Measurements from ENCODE around the gene CISD3. TPM values are rescaled to one million over a fixed set of nuclear protein-coding genes. Genes with fewer than 3 reads are reported as not detected.

Gene CISD3
- total and polyA plus RNA-seq, 8 donors, result 27.5 to 44.3 (median 30.9) TPM

- peak; percentile 40 to 66 (median 59) for ATAC-seq
- peak; percentile 35 to 82 (median 71) for DNase-seq
- Histone ChIP-seq H3K36me3 (peaks cover 0 to 13% (median 0%) of the 10 kb centered on the region in 3 donors), H3K4me1 (peaks cover 33 to 48% (median 35%) of the 10 kb centered on the region in 3 donors), H3K27ac (peak overlapping the region; percentile 86 to 91 (median 91)), H3K9me3 (no peaks in the 10 kb centered on the region), H3K27me3 (no peaks in the 10 kb centered on the region), H3K4me3 (no peak overlapping the region)
- no peak for TF ChIP-seq CTCF (IDR thresholded peaks at IDR 0.05)
- 33 to 40% methylated on average over 20 to 22 of the region's 22 CpGs for WGBS, 2 donors
- intact Hi-C loops (cut with DNase I), result no loop called here
- no peak for FAIRE-seq
These were observed 12.5 kb downstream of the CISD3 start for GRCh38 chr17:38742411-38743308.

GRCh38 chr17:38743556-38744171 lies 13.5 kb downstream of the CISD3 start:
- DNase-seq, result peak in 4 of 6 donors; percentile 56 to 74 (median 57)
- intact Hi-C loops (cut with DNase I), result no loop called here
- no peak for FAIRE-seq
- ATAC-seq, result peak in 3 of 4 donors; percentile 7 to 33 (median 24)
- peaks cover 33 to 48% (median 35%) of the 10 kb centered on the region in 3 donors for H3K4me1 ChIP-seq
- WGBS, 2 donors, result 36 to 39% methylated on average over 4 of the region's 4 CpGs
- H3K4me3 ChIP-seq, result no peak overlapping the region
- H3K36me3 ChIP-seq, result peaks cover 0 to 4% (median 0%) of the 10 kb centered on the region in 3 donors
- H3K9me3 ChIP-seq, result no peaks in the 10 kb centered on the region
- no peaks in the 10 kb centered on the region for H3K27me3 ChIP-seq
- no peak for TF ChIP-seq CTCF (IDR thresholded peaks at IDR 0.05)
- peak overlapping the region; percentile 42 to 91 (median 91) for H3K27ac ChIP-seq

GRCh38 chr17:38745545-38745944 lies 15.4 kb downstream of the CISD3 start:
- intact Hi-C loops (cut with DNase I), result no loop called here
- H3K4me1 ChIP-seq, result peaks cover 33 to 43% (median 34%) of the 10 kb centered on the region in 3 donors
- H3K9me3 ChIP-seq, result no peaks in the 10 kb centered on the region
- DNase-seq, result peak in 2 of 6 donors; percentile 67 to 71
- no peak for ATAC-seq
- no peaks in the 10 kb centered on the region for H3K36me3 ChIP-seq
- TF ChIP-seq CTCF (IDR thresholded peaks at IDR 0.05), result no peak
- no peak for FAIRE-seq
- no peaks in the 10 kb centered on the region for H3K27me3 ChIP-seq
- no peak overlapping the region for H3K27ac ChIP-seq
- 63 to 67% methylated on average over 4 of the region's 4 CpGs for WGBS, 2 donors
- H3K4me3 ChIP-seq, result no peak overlapping the region

- ATAC-seq, result no peak
- peak overlapping the region; percentile 48 to 85 (median 70) for H3K27ac ChIP-seq
- H3K27me3 ChIP-seq, result no peaks in the 10 kb centered on the region
- DNase-seq, result peak in 1 of 6 donors; percentile 33
- H3K9me3 ChIP-seq, result no peaks in the 10 kb centered on the region
- H3K4me1 ChIP-seq, result peaks cover 26 to 36% (median 28%) of the 10 kb centered on the region in 3 donors
- WGBS, 2 donors, result 44 to 52% methylated on average over 8 of the region's 8 CpGs
- intact Hi-C loops (cut with DNase I), result no loop called here
- no peaks in the 10 kb centered on the region for H3K36me3 ChIP-seq
- H3K4me3 ChIP-seq, result peak overlapping the region in 2 of 4 donors; percentile 78 to 84
- no peak for FAIRE-seq
- no peak for TF ChIP-seq CTCF (IDR thresholded peaks at IDR 0.05)
These were observed 16.1 kb downstream of the CISD3 start for GRCh38 chr17:38746004-38746848.

All from pancreas (tissue), 10 donors.